GM18870 (cell line): ENCODE measurements around the gene LRRC3.

Experiments used
- ATAC-seq: cut with Tn5 transposase; IDR thresholded peaks from one replicate; pipeline ENCODE4 v1.9.1; 2021; ENCODE audit warnings: moderate library complexity; ENCODE audit not compliant: unreplicated experiment

Gene LRRC3

GRCh38 chr21:44438531-44439210 is 16.6 kb upstream of the LRRC3 start:
- no peak for ATAC-seq

DNA sequence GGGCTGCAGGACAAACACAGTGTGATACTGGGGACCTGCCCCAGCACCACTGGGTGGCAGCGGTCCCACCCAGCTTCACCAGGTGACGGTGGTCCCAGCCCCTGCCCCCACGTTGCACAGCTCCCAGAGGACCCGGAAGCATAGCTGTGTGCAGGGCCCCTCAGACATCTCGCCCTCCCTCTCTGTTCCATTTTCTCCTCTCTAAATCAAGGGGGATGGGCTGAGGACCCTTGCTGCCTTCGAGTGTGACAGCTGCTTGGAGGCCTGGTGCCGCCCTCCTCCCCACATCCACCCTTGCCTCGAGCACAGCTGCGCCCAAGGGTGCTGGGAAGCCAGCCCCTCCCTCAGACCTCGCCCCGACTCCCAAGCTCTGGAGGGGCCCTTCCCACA is 16.1 kb upstream of the LRRC3 start:
- no peak for ATAC-seq

- no peak for ATAC-seq
These were observed 14.9 kb upstream of the LRRC3 start for GRCh38 chr21:44440241-44441040.

DNA sequence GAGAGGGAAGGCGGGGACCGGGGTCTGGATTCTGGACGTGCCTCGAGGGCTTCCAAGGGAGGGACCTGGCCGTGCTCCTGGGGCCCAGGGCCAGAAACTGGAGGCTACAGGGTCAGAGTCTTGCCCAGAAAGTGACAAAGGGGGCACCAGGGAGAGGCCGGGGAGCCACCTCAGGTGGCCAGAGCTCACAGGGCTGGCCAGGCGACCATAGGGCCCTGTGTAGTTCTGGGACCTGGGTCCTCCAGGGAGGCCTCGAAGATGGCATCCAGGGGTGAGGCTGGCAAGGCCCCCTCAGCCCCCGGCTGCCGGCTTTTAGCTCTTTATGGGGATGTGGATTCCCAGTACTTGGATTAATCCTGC is 14.3 kb upstream of the LRRC3 start:
- ATAC-seq, result no peak

DNA sequence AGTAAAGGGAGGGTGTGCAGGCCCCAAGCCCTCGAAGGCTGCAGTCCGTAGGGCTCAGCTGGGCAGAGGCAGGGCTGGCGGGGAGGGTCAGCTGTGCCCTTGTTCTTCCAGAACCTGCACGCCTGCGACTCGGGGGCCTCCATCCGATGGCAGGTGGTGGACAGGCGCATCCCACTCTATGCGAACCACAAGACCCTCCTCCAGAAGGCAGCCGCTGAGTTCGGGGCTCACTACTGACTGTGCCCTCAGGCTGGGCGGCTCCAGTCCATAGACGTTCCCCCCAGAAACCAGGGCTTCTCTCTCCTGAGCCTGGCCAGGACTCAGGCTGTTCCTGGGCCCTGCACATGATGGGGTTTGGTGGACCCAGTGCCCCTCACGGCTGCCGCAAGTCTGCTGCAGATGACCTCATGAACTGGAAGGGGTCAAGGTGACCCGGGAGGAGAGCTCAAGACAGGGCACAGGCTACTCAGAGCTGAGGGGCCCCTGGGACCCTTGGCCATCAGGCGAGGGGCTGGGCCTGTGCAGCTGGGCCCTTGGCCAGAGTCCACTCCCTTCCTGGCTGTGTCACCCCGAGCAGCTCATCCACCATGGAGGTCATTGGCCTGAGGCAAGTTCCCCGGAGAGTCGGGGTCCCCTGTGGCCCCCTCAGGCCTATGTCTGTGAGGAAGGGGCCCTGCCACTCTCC is 13.6 kb upstream of the LRRC3 start:
- no peak for ATAC-seq

GRCh38 chr21:44442266-44443125 is 12.8 kb upstream of the LRRC3 start:
- no peak for ATAC-seq

GRCh38 chr21:44443291-44443890 is 11.9 kb upstream of the LRRC3 start:
- no peak for ATAC-seq

GRCh38 chr21:44443891-44444285 is 11.4 kb upstream of the LRRC3 start:
- no peak for ATAC-seq

DNA sequence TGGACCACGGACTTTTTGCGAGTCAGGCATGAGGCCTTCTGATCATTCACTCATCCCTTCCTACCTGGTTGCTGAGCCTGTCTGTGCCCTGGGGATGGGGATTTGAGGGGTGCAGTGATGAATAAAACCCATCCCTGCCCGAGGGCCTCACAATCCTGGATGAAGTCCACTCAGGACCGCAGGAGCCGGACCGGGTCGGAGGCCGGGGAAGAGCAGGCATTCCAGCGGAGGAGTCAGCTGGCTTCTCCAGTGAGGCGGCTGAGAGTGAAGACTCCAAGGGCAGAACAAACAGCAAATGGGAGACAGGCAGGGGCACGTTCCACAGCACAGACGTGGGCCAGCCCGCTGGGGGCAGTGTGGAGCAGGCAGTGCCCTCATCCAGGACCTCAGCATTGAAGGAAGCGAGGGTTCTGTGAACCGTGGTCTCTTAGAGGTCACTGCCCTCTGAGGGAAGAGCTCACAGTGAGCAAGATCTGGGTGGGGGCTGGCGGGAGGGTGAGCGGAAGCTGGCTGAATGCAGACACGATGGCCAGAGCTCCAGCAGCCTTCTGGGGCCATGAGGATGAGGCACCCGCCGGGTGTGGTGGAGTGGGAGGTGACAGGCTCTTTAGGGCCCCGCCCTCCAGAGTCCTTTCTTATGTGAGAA is 10.9 kb upstream of the LRRC3 start:
- ATAC-seq, result no peak

DNA sequence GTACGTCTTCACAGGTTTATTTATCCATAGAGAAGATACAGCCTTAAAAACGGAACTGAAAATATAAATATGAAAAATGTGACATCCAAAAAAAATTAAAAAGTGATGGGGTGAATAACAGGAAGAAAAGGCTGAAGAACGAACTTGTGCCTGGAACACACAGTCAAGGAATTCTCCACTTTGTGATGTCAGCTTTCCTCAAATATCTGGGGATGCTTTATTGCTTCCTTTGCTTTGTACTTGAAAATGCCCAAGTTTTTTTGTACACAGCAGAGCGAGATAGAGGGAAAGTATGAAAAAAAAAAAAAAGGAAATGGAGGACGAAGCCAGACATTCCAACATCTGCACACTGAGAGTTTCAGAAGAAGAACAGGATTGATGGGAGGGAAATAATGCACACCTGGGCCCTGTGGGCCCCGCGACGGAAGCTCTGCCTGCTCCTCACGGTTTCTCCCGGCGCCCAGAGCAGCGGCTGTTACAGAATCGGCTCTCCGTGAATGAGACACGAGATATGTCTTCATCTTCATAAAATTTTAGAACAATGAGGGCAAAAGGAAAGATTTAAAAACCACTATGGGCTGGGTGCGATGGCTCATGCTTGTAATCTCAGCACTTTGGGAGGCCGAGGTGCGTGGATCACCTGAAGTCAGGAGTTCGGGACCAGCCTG is 10.0 kb upstream of the LRRC3 start:
- no peak for ATAC-seq

GRCh38 chr21:44448651-44449131 is 6.6 kb upstream of the LRRC3 start:
- ATAC-seq, result no peak

GRCh38 chr21:44449473-44450363 is 5.6 kb upstream of the LRRC3 start:
- ATAC-seq, result no peak

GRCh38 chr21:44450402-44450801 is 4.9 kb upstream of the LRRC3 start:
- ATAC-seq, result no peak

GRCh38 chr21:44450999-44451398 is 4.3 kb upstream of the LRRC3 start:
- ATAC-seq, result no peak

- no peak for ATAC-seq
These were observed 2.2 kb upstream of the LRRC3 start for GRCh38 chr21:44453120-44453519.

DNA sequence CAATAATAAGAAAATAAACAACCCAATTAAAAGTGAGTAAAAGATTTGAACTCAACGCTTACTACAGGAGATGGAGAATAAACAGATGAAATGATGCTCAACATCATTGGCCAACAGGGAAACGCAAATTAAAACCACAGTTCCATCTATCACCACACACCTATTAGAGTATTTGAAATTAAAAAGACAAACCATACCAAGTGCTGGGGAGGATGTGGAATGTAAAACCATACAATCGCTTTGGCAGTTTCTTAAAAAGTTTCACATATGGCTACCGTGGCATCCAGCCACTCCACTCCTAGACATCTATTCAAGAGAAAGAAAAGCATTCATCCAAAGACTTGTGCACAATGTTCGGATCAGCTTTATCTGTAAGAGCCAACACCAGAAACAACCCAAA is 1.3 kb upstream of the LRRC3 start:
- no peak for ATAC-seq

DNA sequence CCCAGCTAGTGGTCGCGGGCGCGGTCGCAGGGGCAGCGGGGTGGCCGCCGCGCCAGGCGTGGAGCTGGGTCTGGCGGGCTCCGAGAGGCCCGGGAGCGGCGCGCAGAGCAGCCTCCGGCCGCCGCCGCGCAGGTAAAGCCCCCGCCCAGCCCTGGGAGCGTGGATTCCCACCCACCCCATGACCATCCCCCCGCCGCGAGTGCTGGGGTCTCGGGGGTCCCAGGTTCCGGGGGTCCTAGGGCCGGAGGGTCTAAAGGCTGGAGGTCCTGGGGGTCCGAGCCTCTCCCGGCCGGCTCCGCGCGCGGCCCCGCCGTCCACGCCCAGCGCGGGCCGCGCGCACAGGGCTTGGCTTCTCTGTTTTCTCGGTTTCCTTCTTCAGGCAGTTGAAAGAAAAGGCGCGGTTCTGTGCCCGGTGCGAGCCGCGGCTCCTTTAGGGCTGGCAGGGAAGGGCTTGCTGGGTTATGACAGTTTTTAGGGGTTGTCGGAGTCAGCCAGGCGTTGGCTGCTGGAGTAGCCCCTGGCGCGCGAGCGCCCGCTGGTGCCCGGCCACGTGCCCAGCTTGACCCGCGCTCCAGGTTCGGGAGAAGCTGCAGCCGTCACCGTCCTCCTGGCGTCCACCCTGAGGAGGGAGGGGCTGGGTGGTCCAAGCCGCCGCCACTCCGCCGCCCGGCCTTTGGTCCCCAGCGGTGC is 359 bp downstream of the LRRC3 start:
- ATAC-seq, result no peak
